PFSK-1 (cell line): Measurements from ENCODE around the gene SUSD4.

Experiments
- FOXP2 ChIP-seq: optimal IDR thresholded peaks from 2 replicates; pipeline ENCODE3; 2011; ENCODE audit warnings: borderline replicate concordance, control low read depth, inconsistent platforms; ENCODE audit not compliant: insufficient read depth; ENCODE audit errors: extremely low read length, extremely low read depth
- POLR2AphosphoS5 ChIP-seq: IDR thresholded peaks from 2 replicates; pipeline ENCODE4 v1.6.1; 2012; ENCODE audit warnings: low read depth, mild to moderate bottlenecking, control low read depth, low read length, moderate library complexity
- REST ChIP-seq, 2 experiments: IDR thresholded peaks; 2 replicates each; pipeline versions ENCODE4 v1.6.1 to v1.8.0; 2011 to 2012; ENCODE audit warnings: low read depth in 2 of 2, low read length in 2 of 2, control low read depth in 1 of 2, inconsistent platforms in 1 of 2, mild to moderate bottlenecking in 1 of 2, moderate library complexity in 1 of 2; ENCODE audit not compliant: insufficient read depth in 1 of 2
- SIN3A ChIP-seq: IDR thresholded peaks from 2 replicates; pipeline ENCODE4 v1.6.1; 2012; ENCODE audit warnings: mild to moderate bottlenecking, low read length, moderate library complexity, borderline replicate concordance; ENCODE audit not compliant: insufficient read depth
- TAF1 ChIP-seq: IDR thresholded peaks from 2 replicates; pipeline ENCODE4 v1.6.1; 2012; ENCODE audit warnings: low read length, control low read depth, borderline replicate concordance; ENCODE audit not compliant: insufficient read depth

- TF ChIP-seq REST (IDR thresholded peaks at IDR 0.05; ENCODE audit: insufficient read depth in 1 of 2, low read depth in 2 of 2, low read length in 2 of 2) (no peak), POLR2AphosphoS5 (no peak), SIN3A (no peak), FOXP2 (no peak), TAF1 (no peak)
Observed at GRCh38 chr1:223339861-223340260, 24.1 kb downstream of the SUSD4 start.
